ENCODE results near the gene SULT6B1.

The SULT6B1 gene

GRCh38 chr2:37146062-37146461 is 42.4 kb downstream of the SULT6B1 start:
- no peak for DNase-seq

- no peak for DNase-seq
These were observed 44.5 kb downstream of the SULT6B1 start for GRCh38 chr2:37143974-37144373.

GRCh38 chr2:37142546-37142945 is 45.9 kb downstream of the SULT6B1 start:
- no peak for DNase-seq

GRCh38 chr2:37132914-37133313 is 55.6 kb downstream of the SULT6B1 start:
- DNase-seq: no peak

GRCh38 chr2:37125416-37125815 is 63.1 kb downstream of the SULT6B1 start:
- DNase-seq: no peak

- DNase-seq: no peak
These were observed 69.3 kb downstream of the SULT6B1 start for GRCh38 chr2:37119157-37119556.
